ENCODE results near the gene MDGA2. TPM values are rescaled to one million over a fixed set of nuclear protein-coding genes. Genes with fewer than 3 reads are reported as not detected.

The MDGA2 gene
- total and polyA plus RNA-seq, 2 of the 4 experiments (the other 2 are of a cell fraction), result 0.02 TPM; not detected in 1

GRCh38 chr14:47353186-47353585 is 322.2 kb downstream of the MDGA2 start:
- intact Hi-C loops (cut with micrococcal nuclease), result no loop called here
- BruUV-seq (replicated peaks), result no TSS peak
- Histone ChIP-seq H2AK9ac (replicated peaks; ENCODE audit: low read depth, low read length, poor library complexity) (no peak overlapping the region), H4K91ac (ENCODE audit: insufficient read depth, low read depth, low read length) (no peak overlapping the region), H2BK20ac (ENCODE audit: low read depth, low read length) (no peak overlapping the region), H3K14ac (replicated peaks; ENCODE audit: low read depth, low read length) (no peak overlapping the region), H2BK15ac (ENCODE audit: low read depth, low read length) (no peak overlapping the region), H3K4me2 (ENCODE audit: low read depth, low read length) (no peak overlapping the region), H3K18ac (ENCODE audit: low read depth, low read length) (no peak overlapping the region), H2AK5ac (ENCODE audit: low read depth, low read length) (no peak overlapping the region), H3K9me1 (ENCODE audit: insufficient read depth, low read length) (no peaks in the 10 kb centered on the region), H3K9me3 (ENCODE audit: control insufficient read depth, insufficient read depth, low read length) (peaks cover 14% of the 10 kb centered on the region), H3K4me3 (ENCODE audit: insufficient read depth, low read depth, low read length) (no peak overlapping the region), H3K4me1 (ENCODE audit: control insufficient read depth, insufficient read depth, low read length) (no peaks in the 10 kb centered on the region), H3K56ac (ENCODE audit: extremely low read depth, insufficient read depth, low read length) (no peak overlapping the region), H3K9ac (ENCODE audit: low read depth, low read length) (no peak overlapping the region), H4K20me1 (ENCODE audit: insufficient read depth, low read length) (no peaks in the 10 kb centered on the region), H2BK120ac (ENCODE audit: low read depth, low read length) (no peak overlapping the region), H3K79me1 (ENCODE audit: low read depth in 1 of 2, low read length in 2 of 2) (no peaks in the 10 kb centered on the region), H3K4ac (ENCODE audit: low read depth, low read length) (no peak overlapping the region), H2AFZ (replicated peaks; ENCODE audit: low read length, poor library complexity) (no peak overlapping the region), H3K23ac (ENCODE audit: low read depth, low read length) (no peak overlapping the region), H2BK5ac (ENCODE audit: low read depth, low read length, poor library complexity, severe bottlenecking) (no peak overlapping the region), H3K36me3 (ENCODE audit: control insufficient read depth, insufficient read depth, low read length) (no peaks in the 10 kb centered on the region), H4K8ac (ENCODE audit: low read depth in 2 of 2, low read length in 2 of 2) (no peak overlapping the region), H4K5ac (ENCODE audit: low read depth, low read length) (no peak overlapping the region), H3K27me3 (ENCODE audit: control insufficient read depth, insufficient read depth, low read length) (no peaks in the 10 kb centered on the region), H3K27ac (ENCODE audit: insufficient read depth, low read length) (no peak overlapping the region)
- POLR2A ChIA-PET (ENCODE audit: unreplicated experiment), result no interaction called here
- CTCF ChIA-PET, result no interaction called here
- no CpG with 5 or more reads among the region's 4 CpGs for WGBS, 2 experiments (ENCODE audit: extremely low coverage in 2 of 2, insufficient read length in 1 of 2)
- no peak for DNase-seq
- TF ChIP-seq MAZ (IDR thresholded peaks at IDR 0.05; ENCODE audit: borderline replicate concordance, low read depth, low read length) (no peak), ELK1 (IDR thresholded peaks at IDR 0.05; ENCODE audit: borderline replicate concordance, low read depth, low read length) (no peak)
- in situ Hi-C loops (cut with MboI; ENCODE audit: low sequenced_read_pairs), result no loop called here
- ATAC-seq (ENCODE audit: low read depth), result no peak
- dilution Hi-C loops (cut with HindIII; ENCODE audit: low sequenced_read_pairs, unreplicated experiment), result no loop called here

Measured in IMR-90 (cell line).